Spleen (tissue), 11 donors: Measurements from ENCODE around the gene ATP5ME. TPM values are rescaled to one million over a fixed set of nuclear protein-coding genes. Genes with fewer than 3 reads are reported as not detected.

Source experiments
- DNase-seq: peaks from one replicate; pipeline ENCODE4 v3.0.0-alpha.2; 2020
- H3K27ac ChIP-seq, 8 donors: fragments of 200-600 bp; sonication (generic) in 7 of 8; 1 replicate in 4 of 8; 2 replicates in 4 of 8; pipeline versions ENCODE4 v1.5.0 to v1.8.0; 2016 to 2021; ENCODE audit warnings: inconsistent platforms in 4 of 8, mild to moderate bottlenecking in 4 of 8, moderate library complexity in 1 of 8
- H3K27me3 ChIP-seq, 7 donors: fragments of 200-600 bp; sonication (generic) in 6 of 7; replicated peaks in 1 of 7; 1 replicate in 4 of 7; 2 replicates in 3 of 7; pipeline versions ENCODE4 v1.5.0 to v1.8.0; 2016 to 2021; ENCODE audit warnings: inconsistent platforms in 3 of 7, mild to moderate bottlenecking in 1 of 7
- H3K36me3 ChIP-seq, 6 donors: fragments of 200-600 bp; sonication (generic) in 5 of 6; 1 replicate in 4 of 6; 2 replicates in 2 of 6; pipeline versions ENCODE4 v1.5.0 to v1.8.0; 2016 to 2021; ENCODE audit warnings: inconsistent platforms in 2 of 6
- H3K4me1 ChIP-seq, 6 donors: fragments of 200-600 bp; sonication (generic) in 5 of 6; 1 replicate in 3 of 6; 2 replicates in 3 of 6; pipeline versions ENCODE4 v1.5.0 to v1.8.0; 2016 to 2021; ENCODE audit warnings: inconsistent platforms in 3 of 6
- H3K4me3 ChIP-seq, 8 donors: fragments of 200-600 bp; sonication (generic) in 7 of 8; 1 replicate in 4 of 8; 2 replicates in 4 of 8; pipeline versions ENCODE4 v1.5.0 to v1.8.0; 2016 to 2021; ENCODE audit warnings: inconsistent platforms in 4 of 8, mild to moderate bottlenecking in 4 of 8, moderate library complexity in 2 of 8
- H3K9me3 ChIP-seq, 8 donors: fragments of 200-600 bp; sonication (generic) in 7 of 8; 1 replicate in 4 of 8; 2 replicates in 4 of 8; pipeline versions ENCODE4 v1.5.0 to v1.8.0; 2016 to 2021; ENCODE audit warnings: inconsistent platforms in 4 of 8
- POLR2A ChIP-seq, 3 donors: fragments of 450-650 bp; IDR thresholded peaks; one replicate each; pipeline ENCODE4 v1.5.1; 2017; ENCODE audit warnings: antibody characterized with exemption in 3 of 3, mild to moderate bottlenecking in 1 of 3
- POLR2AphosphoS5 ChIP-seq, 3 donors: sonication (generic); formaldehyde crosslinking; IDR thresholded peaks; one replicate each; pipeline ENCODE4 v1.5.1; 2017; ENCODE audit warnings: antibody characterized with exemption in 3 of 3
- WGBS, 5 donors: extraction: QIAGEN DNeasy Blood & Tissue Kit in 3 of 5; methylation state at CpG; one replicate each; pipeline versions ENCODE4 v1.1.5 to v1.1.7; 2013 to 2018; 5-methylcytosine and 5-hydroxymethylcytosine counted together
- intact Hi-C: fragments of 100-400 bp; cut with DNase I; formaldehyde crosslinking; loops from one replicate; pipeline ENCODE4 v1.15.0; 2023; ENCODE audit warnings: low total_unique reads
- polyA plus RNA-seq, 3 donors: library from polyadenylated mRNA; stranded (reverse); fragments of 200-250 nt; gene quantifications; one replicate each; pipeline ENCODE4 v1.2.1, GENCODE V29; 2013
- total RNA-seq, 7 donors: library from RNA; depleted of rRNA in 3 of 7; stranded (reverse); fragments of >200 nt in 3 of 7; fragmentation: NEBNext Ultra II Directional in 4 of 7; extraction: Animal tissue kit (Norgen Biotek cat#: 25700) in 4 of 7; gene quantifications; one replicate each; pipeline versions ENCODE4 v1.1.0 to v1.2.1, GENCODE V29; 2016 to 2021
- TF ChIP-seq, protein P1 (sequence below), 11 experiments: fragments of 200-600 bp in 7 of 11; fragments of 450-650 bp in 4 of 11; sonication (generic) in 4 of 11; IDR thresholded peaks in 8 of 11; conservative IDR thresholded peaks in 3 of 11; 1 replicate in 7 of 11; 2 replicates in 4 of 11; pipeline versions ENCODE4 v1.4.0 to v1.8.0; 2016 to 2021; ENCODE audit warnings: antibody characterized with exemption in 11 of 11, inconsistent platforms in 4 of 11, mild to moderate bottlenecking in 1 of 11
- donor health status: healthy with polysubstance abuse.
- donor health status: DM: no; HTN: no; CAD: no; lungs with moderate emphysema.
- donor health status: DM: no; HTN: no; CAD: no.
- donor health status: Bipolar disorder and iron deficiency.
- donor health status: healthy.
- donor health status: DM: no; HTN: no; CAD: no.
- donor health status: DM: yes; HTN: yes; CAD: no.

ATP5ME gene
- total and polyA plus RNA-seq, 10 donors: 51.7 to 497 (median 169) TPM

DNA sequence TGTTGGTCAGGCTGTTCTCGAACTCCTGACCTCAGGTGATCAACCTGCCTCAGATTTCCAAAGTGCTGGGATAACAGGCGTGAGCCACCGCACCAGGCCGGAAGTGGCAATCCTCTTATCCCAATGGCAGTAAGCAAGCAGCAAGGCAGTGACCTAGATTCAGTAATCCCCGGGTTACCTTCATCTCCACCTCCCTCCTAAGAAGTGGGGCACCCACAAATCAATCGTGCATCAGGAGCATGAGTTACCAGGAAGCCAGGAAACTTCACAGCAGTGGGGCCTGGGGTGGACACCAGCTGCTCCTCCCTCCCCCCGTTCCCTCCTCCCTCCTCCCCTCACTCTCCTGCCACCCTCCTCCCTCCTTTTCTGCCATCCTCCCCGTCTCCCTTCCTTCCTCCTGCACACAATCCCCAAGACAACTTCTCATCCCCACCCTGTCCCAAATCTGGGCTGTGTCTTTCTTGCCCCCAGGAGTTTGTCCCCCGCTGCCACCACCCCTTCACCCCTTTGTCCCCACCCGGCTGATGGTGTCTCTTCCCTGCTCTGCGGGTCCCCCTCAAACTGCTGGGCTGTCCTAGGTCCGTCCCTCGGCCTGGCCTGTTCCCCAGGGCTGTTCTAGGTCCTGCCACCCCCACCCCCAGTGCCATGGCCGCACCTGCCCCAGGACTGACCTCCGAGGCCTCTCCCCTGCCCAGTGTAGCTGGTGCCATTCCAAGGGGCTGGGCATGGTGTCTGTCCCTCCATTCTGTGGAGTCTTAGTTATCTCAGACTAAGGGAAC lies 46.5 kb downstream of the ATP5ME start:
- intact Hi-C loops: no loop called here
- peaks cover 0 to 10% (median 0%) of the 10 kb centered on the region in 8 donors for H3K9me3 ChIP-seq
- H3K36me3 ChIP-seq: no peaks in the 10 kb centered on the region
- DNase-seq: peak; percentile 56
- no peaks in the 10 kb centered on the region for H3K4me1 ChIP-seq
- peaks cover 0 to 55% (median 0%) of the 10 kb centered on the region in 7 donors for H3K27me3 ChIP-seq
- 74 to 85% (median 79%) methylated on average over 12 to 14 of the region's 15 CpGs for WGBS, 5 donors
- no peak overlapping the region for H3K4me3 ChIP-seq
- TF ChIP-seq POLR2A (IDR thresholded peaks at IDR 0.05): no peak
- TF ChIP-seq, protein P1, sequence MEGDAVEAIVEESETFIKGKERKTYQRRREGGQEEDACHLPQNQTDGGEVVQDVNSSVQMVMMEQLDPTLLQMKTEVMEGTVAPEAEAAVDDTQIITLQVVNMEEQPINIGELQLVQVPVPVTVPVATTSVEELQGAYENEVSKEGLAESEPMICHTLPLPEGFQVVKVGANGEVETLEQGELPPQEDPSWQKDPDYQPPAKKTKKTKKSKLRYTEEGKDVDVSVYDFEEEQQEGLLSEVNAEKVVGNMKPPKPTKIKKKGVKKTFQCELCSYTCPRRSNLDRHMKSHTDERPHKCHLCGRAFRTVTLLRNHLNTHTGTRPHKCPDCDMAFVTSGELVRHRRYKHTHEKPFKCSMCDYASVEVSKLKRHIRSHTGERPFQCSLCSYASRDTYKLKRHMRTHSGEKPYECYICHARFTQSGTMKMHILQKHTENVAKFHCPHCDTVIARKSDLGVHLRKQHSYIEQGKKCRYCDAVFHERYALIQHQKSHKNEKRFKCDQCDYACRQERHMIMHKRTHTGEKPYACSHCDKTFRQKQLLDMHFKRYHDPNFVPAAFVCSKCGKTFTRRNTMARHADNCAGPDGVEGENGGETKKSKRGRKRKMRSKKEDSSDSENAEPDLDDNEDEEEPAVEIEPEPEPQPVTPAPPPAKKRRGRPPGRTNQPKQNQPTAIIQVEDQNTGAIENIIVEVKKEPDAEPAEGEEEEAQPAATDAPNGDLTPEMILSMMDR (IDR thresholded peaks at IDR 0.05 in 8 of 11, conservative IDR thresholded peaks at IDR 0.05 in 3 of 11): no peak
- TF ChIP-seq POLR2AphosphoS5 (IDR thresholded peaks at IDR 0.05): no peak
- H3K27ac ChIP-seq: no peak overlapping the region

DNA sequence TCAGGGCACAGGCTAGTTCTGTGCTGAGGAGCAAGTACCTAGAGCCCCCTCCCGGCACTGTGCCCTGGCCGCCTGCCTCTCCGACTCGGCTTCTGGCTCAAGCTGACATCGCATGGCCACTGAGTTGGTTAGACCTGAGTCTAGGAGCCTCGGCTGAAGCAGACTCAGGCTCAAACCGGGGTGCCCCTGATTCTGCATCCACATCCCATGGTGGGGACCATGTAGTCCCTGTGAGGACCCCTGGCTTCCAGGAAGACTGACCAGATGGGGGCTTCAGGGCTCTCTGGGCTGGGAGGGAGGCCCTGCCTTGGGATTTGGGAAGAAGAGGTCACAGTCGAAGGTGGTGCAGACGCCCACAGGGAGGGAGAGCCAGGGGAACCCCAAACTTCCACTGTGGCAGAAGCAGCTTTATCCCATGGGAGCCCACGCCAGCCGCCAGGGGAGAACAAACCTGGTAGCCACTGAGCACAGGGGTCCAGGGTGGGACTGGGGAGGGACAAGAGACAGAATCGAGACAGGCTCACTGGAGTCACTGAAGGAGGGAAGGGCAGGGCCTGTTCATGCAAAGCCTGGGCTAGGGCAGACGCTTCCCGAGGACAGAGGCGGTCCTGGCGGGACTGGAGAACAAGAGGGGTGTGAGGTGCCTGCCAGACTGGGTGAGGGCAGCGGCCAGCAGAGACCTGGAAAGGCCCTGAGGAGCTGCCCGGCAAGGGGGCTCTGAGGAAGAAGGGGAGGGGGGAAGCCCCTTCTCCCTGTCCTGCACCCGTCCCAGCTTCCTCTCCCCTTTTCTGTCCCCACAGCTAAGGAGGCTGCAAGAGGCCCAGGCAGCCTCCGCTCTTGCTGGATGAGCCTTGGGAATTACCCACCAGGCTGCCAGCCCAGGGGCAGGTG lies 47.6 kb downstream of the ATP5ME start:
- no peak for TF ChIP-seq POLR2AphosphoS5 (IDR thresholded peaks at IDR 0.05)
- TF ChIP-seq, protein P1 (IDR thresholded peaks at IDR 0.05 in 8 of 11, conservative IDR thresholded peaks at IDR 0.05 in 3 of 11): no peak
- no peak for TF ChIP-seq POLR2A (IDR thresholded peaks at IDR 0.05)
- Histone ChIP-seq H3K27me3 (peaks cover 0 to 55% (median 0%) of the 10 kb centered on the region in 7 donors), H3K4me3 (no peak overlapping the region), H3K9me3 (peaks cover 0 to 2% (median 0%) of the 10 kb centered on the region in 8 donors), H3K4me1 (no peaks in the 10 kb centered on the region), H3K36me3 (no peaks in the 10 kb centered on the region), H3K27ac (no peak overlapping the region)
- peak; percentile 64 for DNase-seq
- 74 to 88% (median 80%) methylated on average over 16 to 20 of the region's 20 CpGs for WGBS, 5 donors
- intact Hi-C loops: no loop called here

DNA sequence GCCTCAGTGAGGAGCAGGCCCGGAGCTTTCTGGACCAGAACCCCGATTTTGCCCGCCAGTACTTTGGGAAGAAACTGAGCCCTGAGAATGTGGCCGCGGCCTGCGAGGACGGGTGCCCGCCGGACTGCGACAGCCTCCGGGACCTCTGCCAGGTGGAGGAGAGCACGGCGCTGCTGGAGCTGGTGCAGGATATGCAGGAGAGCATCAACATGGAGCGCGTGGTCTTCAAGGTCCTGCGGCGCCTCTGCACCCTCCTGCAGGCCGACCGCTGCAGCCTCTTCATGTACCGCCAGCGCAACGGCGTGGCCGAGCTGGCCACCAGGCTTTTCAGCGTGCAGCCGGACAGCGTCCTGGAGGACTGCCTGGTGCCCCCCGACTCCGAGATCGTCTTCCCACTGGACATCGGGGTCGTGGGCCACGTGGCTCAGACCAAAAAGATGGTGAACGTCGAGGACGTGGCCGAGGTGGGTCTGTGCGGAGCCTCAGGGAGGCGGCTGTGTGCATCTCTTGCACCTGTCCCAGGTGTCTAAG lies 48.4 kb downstream of the ATP5ME start:
- no peak overlapping the region for H3K27ac ChIP-seq
- H3K36me3 ChIP-seq: no peaks in the 10 kb centered on the region
- H3K27me3 ChIP-seq: peaks cover 0 to 55% (median 0%) of the 10 kb centered on the region in 7 donors
- H3K4me1 ChIP-seq: no peaks in the 10 kb centered on the region
- peak; percentile 58 for DNase-seq
- intact Hi-C loops: no loop called here
- no peaks in the 10 kb centered on the region for H3K9me3 ChIP-seq
- TF ChIP-seq POLR2A (IDR thresholded peaks at IDR 0.05) (no peak), POLR2AphosphoS5 (IDR thresholded peaks at IDR 0.05) (no peak)
- whole genome bisulfite sequencing, 5 donors: 92 to 96% (median 94%) methylated on average over 13 to 39 of the region's 39 CpGs
- no peak overlapping the region for H3K4me3 ChIP-seq

DNA sequence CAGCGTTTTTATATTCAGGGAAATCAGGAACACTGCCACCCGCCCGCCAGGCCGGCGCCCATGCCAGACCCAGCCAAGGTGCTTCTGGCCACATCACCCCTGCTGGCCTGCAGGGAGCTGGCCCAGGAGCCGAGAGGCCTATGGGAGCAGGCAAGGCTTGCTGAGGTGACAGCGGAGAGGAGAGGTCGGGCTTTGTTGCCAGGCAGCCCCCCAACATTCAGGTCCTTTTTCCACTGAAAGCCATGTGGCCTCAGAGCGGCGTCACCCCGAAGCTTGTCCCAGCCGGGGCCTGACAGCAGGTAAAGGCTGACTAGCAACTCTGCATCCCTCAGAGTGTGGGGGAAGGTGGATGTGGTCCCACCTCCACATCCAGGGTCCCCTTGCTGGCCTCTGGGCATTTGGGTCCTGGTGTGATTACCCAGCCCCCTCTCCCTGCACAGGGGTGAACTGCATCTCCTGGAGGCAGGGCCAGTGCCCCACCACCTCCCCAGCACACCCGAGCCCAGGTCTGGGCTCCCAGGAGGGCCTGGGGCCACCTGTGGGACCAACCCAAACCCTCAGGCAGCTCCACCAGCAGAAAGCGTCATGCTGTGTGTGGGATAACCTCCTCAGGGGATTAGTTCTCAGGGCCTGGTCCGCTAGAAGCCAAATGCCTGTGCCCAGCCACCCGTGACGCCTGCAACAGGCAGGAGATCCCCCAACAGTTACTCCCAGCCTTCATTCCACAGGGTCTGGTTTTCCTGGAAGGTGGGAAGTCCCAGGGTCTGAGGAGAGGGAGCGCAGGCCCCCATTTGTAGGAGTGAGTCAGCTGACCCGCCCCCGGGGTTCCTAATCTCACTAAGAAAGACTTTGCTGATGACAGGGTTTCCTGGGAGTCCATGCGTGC lies 49.1 kb downstream of the ATP5ME start, which contains the start of gene PDE6B:
Gene PDE6B (plus strand): TSS at position 869 of the 886 bp plus-strand sequence. CDS start 54 bp downstream, outside the sequence.
- no peaks in the 10 kb centered on the region for H3K9me3 ChIP-seq
- H3K4me3 ChIP-seq: no peak within 1 kb of the TSS
- intact Hi-C loops: no loop called here
- H3K36me3 ChIP-seq: no peaks in the 10 kb centered on the region
- no peak within 1 kb of the TSS for H3K27ac ChIP-seq
- no peak for TF ChIP-seq POLR2AphosphoS5 (IDR thresholded peaks at IDR 0.05)
- TF ChIP-seq, protein P1 (IDR thresholded peaks at IDR 0.05 in 8 of 11, conservative IDR thresholded peaks at IDR 0.05 in 3 of 11): no peak
- TF ChIP-seq POLR2A (IDR thresholded peaks at IDR 0.05): no peak
- H3K27me3 ChIP-seq: peaks cover 0 to 51% (median 0%) of the 10 kb centered on the region in 7 donors
- peak; percentile 52 for DNase-seq
- WGBS, 5 donors: 77 to 86% (median 83%) methylated on average over 14 to 21 of the region's 21 CpGs
- no peaks in the 10 kb centered on the region for H3K4me1 ChIP-seq
